Measurements from ENCODE around the gene TMUB1. TPM values are rescaled to one million over a fixed set of nuclear protein-coding genes. Genes with fewer than 3 reads are reported as not detected.

The TMUB1 gene
- total RNA-seq, 1 donor from 2014 or later, result 30.1 TPM

DNA sequence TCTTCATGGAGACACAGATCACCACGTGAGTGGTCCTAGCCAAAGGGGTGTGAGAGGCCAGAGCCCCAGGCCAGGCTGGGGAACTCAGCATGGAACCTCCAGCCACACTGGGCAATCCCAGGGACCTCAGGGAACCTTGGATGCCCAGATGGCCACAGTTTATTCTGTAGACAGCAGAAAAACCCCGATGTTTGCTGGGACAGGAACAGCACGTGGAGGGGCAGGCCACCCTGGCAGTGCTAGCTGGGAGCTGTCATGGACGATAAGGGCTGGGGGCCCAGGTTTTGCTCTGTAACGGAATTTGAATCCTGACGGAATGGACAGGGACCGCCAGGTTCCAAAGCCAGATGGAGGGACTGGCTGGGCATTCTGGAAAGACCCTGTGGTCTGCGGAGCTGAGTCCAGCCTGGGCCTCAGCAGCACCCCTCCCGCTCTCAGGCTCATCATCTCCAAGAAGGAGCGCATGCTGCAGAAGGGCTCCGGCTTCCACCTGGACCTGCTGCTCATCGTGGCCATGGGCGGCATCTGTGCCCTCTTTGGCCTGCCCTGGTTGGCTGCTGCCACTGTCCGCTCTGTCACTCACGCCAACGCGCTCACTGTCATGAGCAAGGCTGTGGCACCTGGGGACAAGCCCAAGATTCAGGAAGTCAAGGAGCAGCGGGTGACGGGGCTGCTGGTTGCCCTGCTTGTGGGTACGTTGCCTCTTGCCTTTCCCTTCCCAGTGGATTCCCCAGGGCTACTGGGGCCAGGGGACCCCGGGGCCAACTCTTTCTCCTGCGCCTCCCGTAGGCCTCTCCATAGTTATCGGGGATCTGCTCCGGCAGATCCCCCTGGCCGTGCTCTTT lies 8.3 kb downstream of the TMUB1 start:
- peaks cover 36% of the 10 kb centered on the region for H3K4me1 ChIP-seq
- no peak for DNase-seq
- H3K27me3 ChIP-seq (ENCODE audit: low read depth), result no peaks in the 10 kb centered on the region
- H3K9me3 ChIP-seq (replicated peaks), result no peaks in the 10 kb centered on the region
- no peak overlapping the region for H3K4me3 ChIP-seq
- peaks cover 63% of the 10 kb centered on the region for H3K36me3 ChIP-seq
- no peak overlapping the region for H3K27ac ChIP-seq (replicated peaks)
- intact Hi-C loops (cut with micrococcal nuclease), result no loop called here
- TF ChIP-seq, protein P1, sequence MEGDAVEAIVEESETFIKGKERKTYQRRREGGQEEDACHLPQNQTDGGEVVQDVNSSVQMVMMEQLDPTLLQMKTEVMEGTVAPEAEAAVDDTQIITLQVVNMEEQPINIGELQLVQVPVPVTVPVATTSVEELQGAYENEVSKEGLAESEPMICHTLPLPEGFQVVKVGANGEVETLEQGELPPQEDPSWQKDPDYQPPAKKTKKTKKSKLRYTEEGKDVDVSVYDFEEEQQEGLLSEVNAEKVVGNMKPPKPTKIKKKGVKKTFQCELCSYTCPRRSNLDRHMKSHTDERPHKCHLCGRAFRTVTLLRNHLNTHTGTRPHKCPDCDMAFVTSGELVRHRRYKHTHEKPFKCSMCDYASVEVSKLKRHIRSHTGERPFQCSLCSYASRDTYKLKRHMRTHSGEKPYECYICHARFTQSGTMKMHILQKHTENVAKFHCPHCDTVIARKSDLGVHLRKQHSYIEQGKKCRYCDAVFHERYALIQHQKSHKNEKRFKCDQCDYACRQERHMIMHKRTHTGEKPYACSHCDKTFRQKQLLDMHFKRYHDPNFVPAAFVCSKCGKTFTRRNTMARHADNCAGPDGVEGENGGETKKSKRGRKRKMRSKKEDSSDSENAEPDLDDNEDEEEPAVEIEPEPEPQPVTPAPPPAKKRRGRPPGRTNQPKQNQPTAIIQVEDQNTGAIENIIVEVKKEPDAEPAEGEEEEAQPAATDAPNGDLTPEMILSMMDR (IDR thresholded peaks at IDR 0.05; ENCODE audit: borderline replicate concordance), result no peak

DNA sequence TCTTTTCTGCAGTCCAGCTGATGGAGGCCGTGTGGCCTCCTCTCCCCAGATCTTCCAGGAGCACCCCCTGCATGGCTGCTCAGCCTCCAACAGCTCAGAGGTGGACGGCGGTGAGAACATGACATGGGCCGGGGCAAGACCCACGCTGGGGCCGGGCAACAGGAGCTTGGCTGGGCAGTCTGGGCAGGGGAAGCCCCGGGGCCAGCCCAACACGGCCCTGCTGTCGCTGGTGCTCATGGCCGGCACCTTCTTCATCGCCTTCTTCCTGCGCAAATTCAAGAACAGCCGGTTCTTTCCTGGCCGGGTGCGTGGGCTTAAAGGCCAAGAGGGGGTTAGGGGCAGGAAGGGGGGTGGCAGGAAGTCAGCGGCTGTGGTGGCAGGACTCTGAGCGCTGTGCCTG lies 9.3 kb downstream of the TMUB1 start:
- TF ChIP-seq, protein P1 (IDR thresholded peaks at IDR 0.05; ENCODE audit: borderline replicate concordance), result no peak
- no peak for DNase-seq
- no peaks in the 10 kb centered on the region for H3K9me3 ChIP-seq (replicated peaks)
- peaks cover 25% of the 10 kb centered on the region for H3K4me1 ChIP-seq
- no peak overlapping the region for H3K4me3 ChIP-seq
- peaks cover 73% of the 10 kb centered on the region for H3K36me3 ChIP-seq
- H3K27me3 ChIP-seq (ENCODE audit: low read depth), result no peaks in the 10 kb centered on the region
- H3K27ac ChIP-seq (replicated peaks), result no peak overlapping the region
- intact Hi-C loops (cut with micrococcal nuclease), result no loop called here

DNA sequence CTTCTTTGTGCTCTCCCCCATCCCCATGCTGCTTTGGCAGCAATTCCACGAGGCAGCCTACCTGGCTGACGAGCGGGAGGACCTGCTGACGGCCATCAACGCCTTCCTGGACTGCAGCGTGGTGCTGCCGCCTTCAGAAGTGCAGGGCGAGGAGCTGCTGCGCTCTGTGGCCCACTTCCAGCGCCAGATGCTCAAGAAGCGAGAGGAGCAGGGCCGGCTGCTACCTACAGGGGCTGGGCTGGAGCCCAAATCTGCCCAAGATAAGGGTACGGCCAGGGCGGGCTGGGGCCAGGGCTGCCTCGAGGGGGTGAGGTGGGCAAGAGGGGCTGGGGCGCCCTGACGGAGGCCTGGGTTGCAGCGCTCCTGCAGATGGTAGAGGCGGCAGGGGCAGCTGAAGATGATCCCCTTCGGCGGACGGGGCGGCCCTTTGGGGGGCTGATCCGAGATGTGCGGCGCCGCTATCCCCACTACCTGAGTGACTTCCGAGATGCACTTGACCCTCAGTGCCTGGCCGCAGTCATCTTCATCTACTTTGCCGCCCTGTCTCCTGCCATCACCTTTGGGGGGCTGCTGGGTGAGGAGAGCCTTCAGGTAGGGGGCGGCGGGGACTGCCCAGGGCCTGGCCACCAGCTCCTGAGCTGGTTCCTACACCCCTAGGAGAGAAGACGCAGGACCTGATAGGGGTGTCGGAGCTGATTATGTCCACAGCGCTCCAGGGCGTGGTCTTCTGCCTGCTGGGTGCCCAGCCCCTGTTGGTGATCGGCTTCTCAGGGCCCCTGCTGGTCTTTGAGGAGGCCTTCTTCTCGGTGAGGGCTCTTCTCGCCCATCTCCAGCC lies 12.0 kb downstream of the TMUB1 start:
- H3K36me3 ChIP-seq, result peaks cover 100% of the 10 kb centered on the region

DNA sequence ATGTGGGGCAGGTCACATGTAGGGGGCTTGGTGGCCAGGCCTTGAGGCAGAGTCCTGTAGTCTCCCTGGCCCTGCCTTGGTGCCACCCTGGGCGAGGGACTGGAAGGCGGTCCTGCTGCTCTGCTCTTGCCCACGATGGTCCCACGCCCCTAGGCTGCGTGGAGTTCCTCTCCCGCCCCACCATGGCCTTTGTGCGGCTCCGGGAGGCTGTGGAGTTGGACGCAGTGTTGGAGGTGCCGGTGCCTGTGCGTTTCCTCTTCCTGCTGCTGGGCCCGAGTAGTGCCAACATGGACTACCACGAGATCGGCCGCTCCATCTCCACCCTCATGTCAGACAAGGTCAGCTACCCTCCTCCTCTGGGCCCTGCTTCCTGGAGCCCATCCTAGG lies 12.7 kb downstream of the TMUB1 start:
- TF ChIP-seq, protein P1 (IDR thresholded peaks at IDR 0.05; ENCODE audit: borderline replicate concordance), result no peak
- Histone ChIP-seq H3K27me3 (ENCODE audit: low read depth) (no peaks in the 10 kb centered on the region), H3K4me3 (no peak overlapping the region), H3K9me3 (replicated peaks) (no peaks in the 10 kb centered on the region), H3K36me3 (peaks cover 100% of the 10 kb centered on the region), H3K4me1 (no peaks in the 10 kb centered on the region), H3K27ac (replicated peaks) (no peak overlapping the region)
- DNase-seq, result no peak
- intact Hi-C loops (cut with micrococcal nuclease), result no loop called here

More for the DNA sequence above, 12.0 kb downstream of the TMUB1 start:
- Histone ChIP-seq H3K9me3 (replicated peaks) (no peaks in the 10 kb centered on the region), H3K27ac (replicated peaks) (no peak overlapping the region), H3K4me3 (no peak overlapping the region), H3K27me3 (ENCODE audit: low read depth) (no peaks in the 10 kb centered on the region), H3K4me1 (no peaks in the 10 kb centered on the region)
- DNase-seq, result no peak
- TF ChIP-seq, protein P1 (IDR thresholded peaks at IDR 0.05; ENCODE audit: borderline replicate concordance), result no peak
- intact Hi-C loops (cut with micrococcal nuclease), result no loop called here

DNA sequence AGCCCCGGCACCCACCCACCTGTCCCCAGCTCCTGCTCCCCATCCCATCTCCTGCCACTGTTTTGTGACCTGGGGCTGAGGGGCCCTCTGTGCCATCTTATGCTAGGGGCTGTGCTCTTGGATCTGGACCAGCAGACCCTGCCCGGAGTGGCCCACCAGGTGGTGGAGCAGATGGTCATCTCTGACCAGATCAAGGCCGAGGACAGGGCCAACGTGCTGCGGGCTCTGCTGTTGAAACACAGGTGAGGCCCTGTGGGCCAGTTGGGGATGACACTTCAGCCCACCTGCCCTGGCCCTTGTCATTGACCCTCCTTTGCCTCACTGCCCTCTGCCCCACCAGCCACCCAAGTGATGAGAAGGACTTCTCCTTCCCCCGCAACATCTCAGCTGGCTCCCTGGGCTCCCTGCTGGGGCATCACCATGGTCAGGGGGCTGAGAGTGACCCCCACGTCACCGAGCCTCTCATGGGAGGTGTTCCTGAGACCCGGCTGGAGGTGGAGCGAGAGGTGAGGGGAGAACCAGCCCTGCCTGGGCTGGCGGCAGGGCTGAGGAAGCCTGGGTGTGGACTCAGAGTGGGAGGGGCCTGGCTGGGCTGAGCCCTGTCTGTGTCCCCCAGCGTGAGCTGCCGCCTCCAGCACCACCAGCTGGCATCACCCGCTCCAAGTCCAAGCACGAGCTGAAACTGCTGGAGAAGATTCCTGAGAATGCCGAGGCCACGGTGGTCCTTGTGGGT lies 13.3 kb downstream of the TMUB1 start:
- H3K27me3 ChIP-seq (ENCODE audit: low read depth), result no peaks in the 10 kb centered on the region
- peaks cover 5% of the 10 kb centered on the region for H3K4me1 ChIP-seq
- H3K9me3 ChIP-seq (replicated peaks), result no peaks in the 10 kb centered on the region
- intact Hi-C loops (cut with micrococcal nuclease), result no loop called here
- no peak overlapping the region for H3K4me3 ChIP-seq
- no peak for DNase-seq
- TF ChIP-seq, protein P1 (IDR thresholded peaks at IDR 0.05; ENCODE audit: borderline replicate concordance), result no peak
- H3K27ac ChIP-seq (replicated peaks), result no peak overlapping the region
- H3K36me3 ChIP-seq, result peaks cover 98% of the 10 kb centered on the region

Data from left ventricle myocardium inferior (tissue), 1 donor.